GM18498 (cell line): ENCODE measurements around the gene ZBTB32.

Experiments used
- ATAC-seq: cut with Tn5 transposase; IDR thresholded peaks from one replicate; pipeline ENCODE4 v1.9.1; 2021; ENCODE audit warnings: mild to moderate bottlenecking, moderate library complexity; ENCODE audit not compliant: unreplicated experiment

ZBTB32 gene

DNA sequence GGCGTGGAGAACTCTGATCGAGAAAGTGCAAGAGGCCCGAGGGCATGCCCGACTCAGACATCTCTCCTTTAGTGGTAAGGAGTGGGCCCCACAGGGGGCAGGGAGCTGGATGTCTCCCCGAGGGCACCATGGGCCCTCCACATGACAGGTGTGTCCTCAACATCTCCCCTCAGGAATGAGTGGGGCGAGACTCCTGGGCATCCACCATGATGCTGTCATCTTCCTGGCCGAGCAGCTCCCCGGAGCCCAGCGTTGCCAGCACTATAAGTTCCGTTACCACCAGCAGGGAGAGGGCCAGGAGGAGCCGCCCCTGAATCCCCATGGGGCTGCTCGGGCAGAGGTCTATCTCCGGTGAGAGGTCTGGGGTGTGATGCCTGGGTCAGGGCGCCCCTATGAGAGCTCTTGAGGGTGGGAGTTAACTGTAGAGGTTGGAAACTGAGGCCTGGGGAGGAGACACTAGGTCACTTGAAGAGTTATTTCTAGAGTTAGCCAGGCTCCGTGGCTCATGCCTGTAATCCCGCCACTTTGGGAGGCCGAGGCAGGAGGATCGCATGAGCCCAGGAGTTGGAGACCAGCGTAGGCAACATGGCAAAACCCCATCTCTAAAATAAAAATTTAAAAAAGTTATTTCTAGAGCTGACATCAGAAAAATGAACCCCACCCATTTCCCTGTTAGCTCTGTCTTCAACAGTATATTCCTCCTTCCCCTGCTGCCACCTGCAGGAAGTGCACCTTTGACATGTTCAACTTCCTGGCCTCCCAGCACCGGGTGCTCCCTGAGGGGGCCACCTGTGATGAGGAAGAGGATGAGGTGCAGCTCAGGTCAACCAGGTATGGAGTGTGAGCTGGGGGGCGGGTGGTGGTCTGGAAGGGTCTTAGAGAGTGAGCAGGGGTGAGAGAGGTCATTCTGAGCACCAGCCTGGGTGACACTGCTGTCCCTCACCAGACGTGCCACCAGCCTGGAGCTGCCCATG lies 32.8 kb downstream of the ZBTB32 start:
- ATAC-seq, result no peak

DNA sequence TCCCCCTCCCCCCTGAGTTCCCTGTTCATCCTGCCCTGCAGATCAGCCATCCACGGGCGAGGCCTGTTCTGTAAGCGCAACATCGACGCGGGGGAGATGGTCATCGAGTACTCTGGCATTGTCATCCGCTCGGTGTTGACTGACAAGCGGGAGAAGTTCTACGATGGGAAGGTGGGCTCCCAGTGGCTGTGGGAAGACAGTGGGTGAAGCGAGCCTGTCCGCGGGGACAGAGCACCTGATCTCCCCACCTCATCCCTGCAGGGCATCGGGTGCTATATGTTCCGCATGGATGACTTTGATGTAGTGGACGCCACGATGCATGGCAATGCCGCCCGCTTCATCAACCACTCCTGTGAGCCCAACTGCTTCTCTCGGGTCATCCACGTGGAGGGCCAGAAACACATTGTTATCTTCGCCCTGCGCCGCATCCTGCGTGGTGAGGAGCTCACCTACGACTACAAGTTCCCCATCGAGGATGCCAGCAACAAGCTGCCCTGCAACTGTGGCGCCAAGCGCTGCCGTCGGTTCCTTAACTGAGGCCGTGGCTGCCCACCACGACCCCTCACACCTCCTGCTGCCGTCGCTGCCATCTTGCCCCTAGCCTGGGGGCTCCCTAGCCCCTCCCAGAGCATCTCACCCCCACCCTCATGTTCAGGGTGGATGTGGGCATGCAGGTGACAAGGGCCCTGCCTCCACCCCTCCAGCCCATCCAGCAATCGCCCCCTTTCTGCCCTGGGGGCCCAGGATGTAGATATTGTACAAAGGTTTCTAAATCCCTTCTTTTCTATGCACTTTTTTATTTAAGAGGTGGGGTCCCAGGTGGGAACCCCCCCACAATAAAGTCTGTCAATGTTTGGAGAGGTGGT lies 33.9 kb downstream of the ZBTB32 start:
- no peak for ATAC-seq

DNA sequence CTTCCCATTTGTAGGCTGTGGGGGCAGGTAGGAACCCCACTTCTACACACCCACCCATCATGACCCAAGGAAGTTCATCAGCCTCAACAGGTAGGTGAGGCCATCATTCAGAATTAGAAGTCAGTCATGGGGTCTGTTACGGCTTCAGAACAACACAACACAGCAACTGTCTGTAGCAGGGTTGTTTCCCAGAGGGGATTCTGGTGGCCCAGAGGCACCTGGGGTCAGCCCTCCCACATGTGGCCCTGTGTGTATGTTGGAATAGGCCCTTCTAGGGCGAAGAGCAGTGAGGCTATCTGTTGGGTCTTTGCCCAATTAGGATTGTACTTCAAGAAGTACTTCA lies 34.5 kb downstream of the ZBTB32 start:
- ATAC-seq, result no peak

DNA sequence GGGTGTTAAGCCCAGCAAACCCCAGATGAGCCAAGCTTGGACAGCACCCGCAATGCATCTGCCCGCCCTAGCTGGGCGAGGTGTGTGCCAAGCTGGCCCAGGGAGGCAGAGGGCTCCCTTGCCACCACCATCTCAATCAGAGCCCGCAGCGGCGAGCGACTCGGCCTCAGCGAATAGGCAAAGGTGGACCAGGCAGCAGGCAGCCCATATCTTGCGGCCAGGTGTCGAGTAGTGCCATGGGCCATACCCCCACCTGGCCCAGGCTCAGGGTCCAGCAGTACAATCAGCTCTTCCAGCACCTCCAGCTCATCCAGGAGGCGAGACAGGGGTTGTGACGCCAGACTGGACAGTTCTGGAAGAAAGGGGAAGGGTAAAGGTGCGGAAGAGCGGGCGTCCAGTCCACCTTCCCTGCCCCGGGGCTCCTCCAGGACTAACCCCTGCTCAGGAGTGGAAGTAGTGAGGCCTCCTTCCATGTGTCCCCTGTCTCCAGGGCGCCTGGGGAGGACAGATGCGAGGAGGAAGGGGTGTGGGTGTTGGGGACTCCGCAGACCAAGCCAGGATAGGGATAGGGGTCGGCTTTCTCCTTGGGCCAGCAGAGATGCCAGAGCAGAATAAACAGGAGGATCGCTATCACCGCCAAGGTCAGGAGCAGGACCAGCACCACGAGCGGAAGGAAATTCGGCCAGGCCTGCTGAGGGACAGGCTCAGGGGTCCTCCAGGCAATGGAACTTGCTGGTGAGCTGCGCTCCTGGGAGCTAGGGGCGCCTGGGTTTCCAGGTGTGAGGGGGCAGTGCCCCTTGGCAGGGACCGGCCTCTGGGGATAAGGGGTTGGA lies 35.1 kb downstream of the ZBTB32 start:
- no peak for ATAC-seq

DNA sequence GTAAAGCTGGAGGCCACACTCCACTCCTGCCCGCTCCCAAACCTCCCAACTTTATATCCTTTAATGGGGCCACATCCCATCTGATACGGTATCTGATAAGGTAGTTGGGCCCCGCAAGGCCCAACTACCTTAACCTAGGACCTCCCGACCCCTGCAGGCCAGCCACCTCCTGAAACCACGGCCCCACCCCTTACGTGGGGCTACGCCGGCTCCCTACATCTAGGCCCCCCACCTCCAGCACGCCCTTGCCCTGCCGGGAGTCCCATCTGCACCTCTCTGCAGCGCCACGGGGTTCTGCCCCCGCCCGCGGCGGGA lies 35.7 kb downstream of the ZBTB32 start:
- ATAC-seq, result peak; percentile 21

DNA sequence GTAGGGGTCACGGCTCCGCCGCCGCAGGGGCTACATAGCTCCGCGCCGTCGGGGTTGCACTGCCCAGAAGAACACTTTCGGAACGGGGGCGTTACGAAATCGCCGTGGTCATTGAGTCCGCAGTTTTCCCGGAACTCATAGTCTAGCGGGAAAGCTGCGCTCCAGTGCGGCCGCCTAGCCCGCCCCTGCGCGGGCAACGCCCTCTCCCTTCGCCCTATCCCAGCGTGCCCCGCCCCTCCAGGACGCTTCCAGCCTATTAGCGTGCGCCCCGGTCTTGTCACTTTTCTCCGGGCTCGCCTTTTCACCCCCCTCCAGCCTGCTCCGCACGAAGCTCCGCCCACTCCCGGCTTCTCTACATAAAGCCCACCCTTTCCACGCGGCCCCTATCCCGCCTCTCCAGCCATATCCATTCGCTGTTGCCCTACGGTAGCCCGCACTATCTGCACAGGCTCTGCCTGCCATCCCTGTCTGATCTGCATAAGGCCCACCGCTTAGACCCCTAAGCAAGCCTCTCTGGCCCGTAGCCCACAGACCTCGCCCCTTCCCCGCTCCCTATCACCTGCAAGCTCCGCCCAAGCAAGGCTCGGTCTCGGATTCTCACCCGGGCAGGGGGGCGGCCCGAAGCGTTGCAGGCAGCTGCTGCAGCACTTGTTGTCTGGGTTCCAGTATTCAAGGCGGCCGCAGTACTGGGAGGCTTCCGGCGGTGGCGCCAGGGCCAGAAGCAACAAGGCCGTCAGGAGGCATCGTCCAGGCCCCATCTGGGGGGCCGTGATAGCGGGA lies 36.3 kb downstream of the ZBTB32 start:
- ATAC-seq, result peak; percentile 59

DNA sequence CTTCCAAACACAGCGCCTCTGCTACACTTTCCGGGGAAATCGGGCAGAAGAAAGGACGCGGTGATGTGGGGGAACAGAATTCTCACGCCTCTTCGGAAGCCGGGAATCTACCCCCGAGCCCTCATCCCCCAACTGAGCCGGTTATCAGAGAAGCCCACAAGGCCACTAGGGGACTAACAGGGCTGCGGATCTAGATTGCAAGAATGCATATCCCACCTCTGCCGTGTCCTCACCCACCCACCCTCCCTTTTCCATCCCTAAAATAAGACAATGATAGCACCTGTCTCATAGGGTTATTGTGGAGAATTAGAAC lies 36.8 kb downstream of the ZBTB32 start:
- ATAC-seq, result no peak

DNA sequence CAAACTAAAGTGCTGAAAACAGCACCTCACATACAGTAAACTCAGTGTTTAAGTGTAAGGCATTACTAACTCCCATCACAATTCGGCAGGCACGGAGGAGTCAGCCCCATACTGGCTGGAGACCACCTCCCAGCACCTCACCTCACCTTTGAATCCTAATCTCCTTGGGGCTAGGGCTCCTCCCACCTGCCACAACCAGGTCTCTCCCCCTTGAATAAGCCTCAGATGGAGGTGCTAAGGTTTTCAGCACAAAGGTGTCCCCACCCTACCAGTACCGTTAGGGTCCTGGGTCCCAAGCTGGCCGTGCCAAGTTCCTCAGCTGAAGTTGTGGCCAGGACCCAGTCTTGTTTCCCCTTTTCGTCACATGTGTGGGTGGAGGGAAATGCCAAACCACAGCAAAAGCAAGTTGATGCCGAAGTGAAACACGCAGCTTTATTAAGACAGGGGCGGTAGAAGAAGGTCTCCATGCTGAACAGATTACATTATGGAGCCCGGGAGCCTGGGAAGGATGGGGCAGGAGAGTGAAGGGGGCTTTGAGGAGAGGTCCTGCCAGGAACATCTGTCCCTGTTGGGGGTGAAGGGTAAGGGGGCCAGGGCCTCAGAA lies 37.9 kb downstream of the ZBTB32 start, which contains the start of gene IGFLR1:
Gene IGFLR1, minus strand, starts transcription at position 332 of the 604 bp plus-strand sequence. CDS start 1,272 bp downstream, outside the sequence.
- ATAC-seq, result peak; percentile 17

DNA sequence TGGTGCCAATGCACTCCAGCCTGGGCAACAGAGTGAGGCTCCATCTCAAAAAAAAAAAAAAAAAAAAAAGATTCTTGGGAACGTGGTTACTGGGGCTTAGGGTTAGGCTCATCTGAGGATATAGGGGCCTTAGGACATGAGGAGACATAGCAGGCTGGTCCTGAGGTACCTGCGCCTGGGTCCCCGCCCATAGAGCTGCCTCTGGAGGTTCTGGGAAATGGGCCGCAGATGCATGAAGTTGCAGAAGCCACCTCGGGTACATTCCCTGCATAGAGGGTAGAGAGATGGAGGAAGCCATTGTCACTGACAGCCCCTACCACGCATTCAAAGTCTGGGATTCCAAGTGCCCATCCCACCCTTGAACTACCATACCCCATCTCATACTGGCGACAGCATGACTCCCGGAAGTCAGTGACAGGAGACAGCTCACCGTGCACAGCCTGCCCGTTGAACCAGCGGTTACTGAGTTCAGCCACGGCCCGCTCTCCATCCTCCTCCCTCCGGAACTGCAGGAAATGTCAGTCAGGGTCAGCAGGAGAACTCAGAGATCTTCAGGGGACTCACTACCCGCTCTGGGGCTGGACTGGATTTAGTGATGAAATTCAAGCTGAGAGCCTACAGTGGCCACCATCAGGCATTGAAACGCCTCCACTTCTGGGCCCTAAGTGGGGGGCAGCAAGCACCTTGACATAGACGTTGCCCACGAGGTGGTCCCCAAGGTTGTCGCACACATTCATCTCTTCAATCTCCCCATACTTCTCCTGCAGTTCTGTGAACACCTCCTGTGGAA lies 39.5 kb downstream of the ZBTB32 start:
- ATAC-seq, result no peak

DNA sequence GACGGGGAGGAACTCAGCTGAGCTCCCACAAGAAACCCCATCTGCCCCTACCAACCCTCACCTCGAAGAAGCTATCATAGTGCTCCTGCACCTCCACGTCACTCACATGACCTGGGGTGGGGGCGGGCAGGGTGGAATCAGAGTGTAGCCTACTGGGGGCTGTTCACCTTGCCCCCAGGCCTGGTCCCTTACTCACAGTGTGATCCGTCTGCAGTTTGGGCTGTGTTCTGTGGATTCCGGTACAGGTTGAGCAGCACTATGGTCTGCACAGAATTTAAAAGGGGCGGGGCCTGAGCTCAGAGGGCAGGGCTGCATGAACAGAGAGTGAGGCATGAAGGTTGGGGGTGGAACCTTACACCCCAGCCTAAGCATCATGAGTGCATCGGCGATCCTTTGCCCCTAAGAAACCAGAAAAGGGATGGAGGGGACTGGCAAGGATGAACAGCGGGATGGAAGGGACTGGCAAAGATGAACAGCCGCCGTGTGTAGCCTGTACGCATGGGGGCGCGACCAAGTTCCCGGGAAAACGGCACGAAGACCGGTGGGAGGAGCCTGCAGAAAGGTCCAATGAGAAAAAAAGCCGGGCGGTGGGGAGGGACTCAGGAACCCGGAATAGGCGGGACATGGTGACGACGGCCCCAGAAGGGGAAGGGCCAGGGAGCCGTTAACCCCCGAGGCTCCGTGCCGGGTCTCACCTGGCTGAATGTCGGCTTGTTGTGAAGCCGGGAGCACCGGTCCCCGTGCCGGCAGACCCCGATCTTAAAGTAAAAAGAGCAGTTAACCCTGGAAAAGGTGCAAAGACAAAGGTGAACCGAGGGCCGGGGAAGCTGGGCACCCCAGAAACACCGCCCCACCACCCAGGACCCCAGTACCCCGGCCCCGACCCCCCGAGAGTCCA lies 40.3 kb downstream of the ZBTB32 start:
- peak; percentile 37 for ATAC-seq

DNA sequence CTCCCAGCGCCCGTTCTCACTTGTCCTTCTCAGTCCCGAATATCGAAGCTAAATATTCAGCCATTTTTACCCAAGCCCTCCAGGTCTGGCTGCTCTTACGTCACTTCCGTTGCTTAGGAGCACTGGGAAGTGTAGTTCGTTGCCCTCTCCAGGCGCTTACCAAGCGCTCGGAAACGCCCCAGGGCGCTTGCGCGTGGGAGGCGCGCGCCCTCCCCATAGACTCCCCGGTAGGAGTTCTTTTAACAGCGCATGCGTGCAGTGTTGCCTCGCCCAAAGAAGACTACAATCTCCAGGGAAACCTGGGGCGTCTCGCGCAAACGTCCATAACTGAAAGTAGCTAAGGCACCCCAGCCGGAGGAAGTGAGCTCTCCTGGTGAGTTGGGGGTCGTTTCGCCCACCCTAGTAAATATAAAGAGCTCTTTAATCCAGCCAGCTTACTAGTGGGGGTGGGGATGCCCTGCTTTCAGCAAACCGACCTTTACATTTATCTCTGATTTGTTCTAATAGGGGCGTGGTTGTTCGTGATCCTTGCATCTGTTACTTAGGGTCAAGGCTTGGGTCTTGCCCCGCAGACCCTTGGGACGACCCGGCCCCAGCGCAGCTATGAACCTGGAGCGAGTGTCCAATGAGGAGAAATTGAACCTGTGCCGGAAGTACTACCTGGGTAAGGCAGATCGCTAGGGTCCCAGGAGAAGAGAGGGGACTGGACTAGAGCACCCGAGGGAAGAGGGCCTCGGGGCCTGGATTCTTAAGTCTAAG lies 41.1 kb downstream of the ZBTB32 start, which contains the start of the genes PSENEN and U2AF1L4:
Gene PSENEN, plus strand, starts transcription at position 324 of the 759 bp plus-strand sequence. Its CDS starts 280 bp downstream, at position 604.
Gene U2AF1L4, minus strand, starts transcription at position 91 of the 759 bp plus-strand sequence. Its CDS starts 27 bp downstream, at position 64.
- peak; percentile 47 for ATAC-seq

DNA sequence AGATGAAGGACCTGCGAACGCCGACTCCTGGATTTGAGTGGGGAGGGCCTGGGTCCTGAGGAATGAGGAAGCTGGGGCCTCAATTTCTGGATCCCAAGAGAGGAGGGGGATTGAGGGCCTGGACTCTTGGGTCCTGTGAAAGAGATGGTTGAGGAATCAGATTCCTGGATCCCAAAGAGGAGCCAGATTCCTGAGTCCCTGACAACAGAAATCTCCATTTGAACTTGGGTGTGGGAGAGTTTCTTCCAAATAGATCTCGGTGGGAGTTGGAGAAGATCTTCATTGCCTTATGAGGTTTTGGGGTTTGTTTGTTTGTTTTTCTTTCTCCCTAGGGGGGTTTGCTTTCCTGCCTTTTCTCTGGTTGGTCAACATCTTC lies 41.7 kb downstream of the ZBTB32 start:
- no peak for ATAC-seq

DNA sequence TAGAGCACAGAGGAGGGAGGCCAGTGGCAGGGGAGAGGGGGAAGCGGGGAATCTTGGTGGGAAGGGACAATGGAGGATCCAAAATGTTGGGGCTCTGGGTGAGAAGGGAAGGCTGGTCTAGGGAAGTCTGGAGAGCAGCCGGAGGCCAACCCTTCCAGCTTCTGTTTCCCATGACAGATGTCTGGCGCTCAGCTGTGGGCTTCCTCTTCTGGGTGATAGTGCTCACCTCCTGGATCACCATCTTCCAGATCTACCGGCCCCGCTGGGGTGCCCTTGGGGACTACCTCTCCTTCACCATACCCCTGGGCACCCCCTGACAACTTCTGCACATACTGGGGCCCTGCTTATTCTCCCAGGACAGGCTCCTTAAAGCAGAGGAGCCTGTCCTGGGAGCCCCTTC lies 42.2 kb downstream of the ZBTB32 start:
- ATAC-seq, result no peak

DNA sequence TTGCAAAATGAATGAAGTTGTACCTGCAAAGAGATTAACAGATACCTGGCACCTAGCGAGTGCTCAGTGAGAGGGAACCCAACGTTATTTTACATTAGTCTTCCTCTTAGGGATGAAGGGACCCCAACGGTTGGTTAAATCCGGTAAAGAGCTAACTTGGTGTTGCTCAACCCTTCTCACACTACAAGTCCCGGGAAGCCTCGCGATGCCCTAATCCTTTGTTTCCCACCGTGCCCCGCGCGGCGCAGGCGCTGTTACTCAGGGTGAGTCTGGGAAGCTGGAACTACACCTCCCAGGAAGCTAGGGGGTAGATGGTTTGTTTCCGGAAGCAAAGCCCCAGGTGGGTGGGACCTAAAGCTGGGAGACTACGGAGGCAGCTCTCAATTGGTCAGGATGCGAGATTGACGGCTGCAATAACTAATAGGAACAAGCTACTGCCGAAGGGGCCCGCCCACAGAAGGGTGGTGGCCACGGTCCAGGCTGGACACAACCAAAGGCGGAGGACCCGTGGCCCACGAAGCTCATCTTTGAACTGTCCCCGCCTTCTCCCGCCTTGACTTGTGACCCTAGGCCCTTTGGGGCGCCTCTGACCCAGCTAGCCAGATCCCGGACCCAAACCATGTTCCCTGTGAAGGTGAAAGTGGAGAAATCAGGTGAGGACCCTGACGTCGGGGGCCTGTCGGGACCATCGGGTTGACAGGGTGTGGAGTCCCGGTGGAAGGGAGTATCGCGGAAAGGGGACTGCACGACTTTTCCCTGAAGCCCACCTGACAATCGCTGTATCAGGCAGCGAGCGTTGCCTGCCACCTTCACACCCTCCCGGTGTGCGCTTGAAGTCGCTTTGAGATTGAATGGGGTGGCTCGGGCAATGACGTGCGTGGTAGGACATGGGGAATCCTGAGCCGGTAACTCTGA lies 44.0 kb downstream of the ZBTB32 start, which contains the start of gene LIN37:
Gene LIN37, plus strand, starts transcription at position 471 of the 915 bp plus-strand sequence. Its CDS starts 149 bp downstream, at position 620.
- ATAC-seq, result peak; percentile 70

DNA sequence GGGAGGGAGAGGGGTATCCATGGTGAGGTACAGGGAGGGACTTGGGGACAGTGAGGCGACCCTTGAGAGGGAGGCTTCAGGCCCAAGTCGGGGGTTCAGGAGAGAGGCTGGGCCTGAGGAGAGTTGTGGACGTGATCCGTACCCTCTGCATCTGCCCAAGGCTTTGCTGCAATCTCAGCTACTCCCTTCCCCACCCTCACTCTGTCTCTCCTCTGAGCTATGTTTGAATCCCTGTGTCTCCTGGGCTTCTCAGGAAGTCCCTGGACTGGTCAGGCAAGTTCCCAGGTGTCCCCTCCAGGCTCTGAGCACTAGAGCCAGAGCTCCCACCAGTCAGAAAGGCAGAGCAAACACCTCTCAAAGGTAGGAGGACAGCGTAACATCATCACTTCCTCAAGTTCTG lies 45.8 kb downstream of the ZBTB32 start:
- ATAC-seq, result no peak
